ENCODE measurements around the gene ASXL2. TPM values are rescaled to one million over a fixed set of nuclear protein-coding genes. Genes with fewer than 3 reads are reported as not detected.
"Not testable (repeated sequence)": the region's sequence is repeated elsewhere in the genome, so short reads cannot be mapped to it uniquely, and the experiment has no call there.

The ASXL2 gene
- polyA plus RNA-seq, 3 donors, result 3.6 to 13.4 (median 7.1) TPM

DNA sequence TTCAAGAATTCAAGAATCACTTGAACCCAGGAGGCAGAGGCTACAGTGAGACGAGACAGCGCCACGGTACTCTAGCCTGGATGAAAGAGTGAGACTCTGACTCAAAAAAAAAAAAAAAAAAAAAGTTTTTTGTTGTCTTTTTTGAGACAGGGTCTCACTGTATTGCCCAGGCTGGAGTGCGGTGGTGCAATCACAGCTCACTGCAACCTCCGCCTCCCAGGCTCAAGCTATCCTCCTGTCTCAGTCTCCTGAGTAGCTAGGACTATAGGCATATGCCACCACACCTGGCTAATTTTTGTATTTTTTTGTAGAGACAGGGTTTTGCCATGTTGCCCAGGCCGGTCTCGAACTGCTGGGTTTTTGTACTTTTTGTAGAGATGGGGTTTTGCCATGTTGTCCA lies 28.9 kb downstream of the ASXL2 start:
- H3K27ac ChIP-seq (ENCODE audit: low read depth in 1 of 2, low read length in 2 of 2); H3K4me3 ChIP-seq (replicated peaks in 1 of 3; ENCODE audit: low read depth in 2 of 3, low read length in 3 of 3); H3K27me3 ChIP-seq (ENCODE audit: control insufficient read depth in 2 of 2, insufficient read depth in 2 of 2, low read length in 2 of 2); H2AFZ ChIP-seq (ENCODE audit: insufficient read depth, low read depth, low read length, poor library complexity, severe bottlenecking); H3K9me3 Mint-ChIP-seq; DNase-seq; H3K4me3 Mint-ChIP-seq; H3K9me3 ChIP-seq (replicated peaks in 1 of 2; ENCODE audit: control insufficient read depth in 1 of 2, insufficient read depth in 1 of 2, low read length in 2 of 2); intact Hi-C loops (cut with micrococcal nuclease); H3K27me3 Mint-ChIP-seq (ENCODE audit: low read depth in 3 of 3); H3K4me2 ChIP-seq (replicated peaks; ENCODE audit: extremely low read depth, low read length, poor library complexity, severe bottlenecking); H3K9ac ChIP-seq (ENCODE audit: insufficient read depth, low read length, poor library complexity, severe bottlenecking): not testable (repeated sequence)
- Histone ChIP-seq H3K36me3 (replicated peaks in 1 of 2; ENCODE audit: control insufficient read depth in 1 of 2, insufficient read depth in 2 of 2, low read length in 2 of 2) (peaks cover 11 to 22% of the 10 kb centered on the region in 2 donors), H3K4me1 (ENCODE audit: control insufficient read depth in 1 of 2, insufficient read depth in 2 of 2, low read length in 2 of 2) (peaks cover 9 to 21% of the 10 kb centered on the region in 2 donors), H4K20me1 (ENCODE audit: insufficient read depth, low read length) (peaks cover 89% of the 10 kb centered on the region), H3K79me2 (ENCODE audit: insufficient read depth, low read length) (peaks cover 92% of the 10 kb centered on the region)
- Mint-ChIP-seq H3K4me1 (peaks cover 31% of the 10 kb centered on the region), H3K27ac (peak overlapping the region in 1 of 7 donors; percentile 25), H3K36me3 (peaks cover 8 to 10% of the 10 kb centered on the region in 2 donors)
- WGBS (ENCODE audit: insufficient coverage), result 90% methylated on average over 2 of the region's 7 CpGs

DNA sequence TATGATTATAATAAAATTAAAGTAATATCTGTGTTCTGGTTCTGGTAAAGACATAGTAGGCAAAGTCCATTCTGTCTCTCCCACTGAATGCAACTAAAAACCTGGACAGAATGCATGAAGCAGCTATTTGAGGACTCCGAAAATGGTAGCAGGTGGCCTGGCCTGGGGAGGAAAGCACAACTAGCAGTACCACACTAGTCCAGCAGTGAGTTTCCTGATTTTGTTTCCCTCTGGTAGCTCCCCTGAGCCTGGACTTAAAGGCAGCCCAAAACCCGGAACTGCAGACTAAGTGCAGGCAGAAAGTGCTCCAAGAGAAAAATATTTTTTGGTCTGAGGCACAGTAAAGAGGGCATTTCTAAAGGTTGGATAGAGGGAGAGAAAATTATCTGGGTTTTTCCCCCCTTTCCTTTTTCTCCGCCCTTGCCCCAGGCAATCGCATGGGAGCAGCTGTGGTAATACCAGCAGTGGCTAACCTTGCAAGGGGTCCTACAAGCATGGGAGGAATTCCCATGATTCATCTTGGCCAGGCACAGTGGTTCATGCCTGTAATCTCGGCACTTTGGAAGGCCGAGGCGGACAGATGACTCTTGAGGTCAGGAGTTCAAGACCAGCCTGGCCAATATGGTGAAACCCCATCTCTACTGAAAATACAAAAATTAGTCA lies 32.3 kb downstream of the ASXL2 start:
- Mint-ChIP-seq H3K27me3 (ENCODE audit: low read depth in 3 of 3) (no peaks in the 10 kb centered on the region), H3K4me1 (peaks cover 4% of the 10 kb centered on the region), H3K4me3 (no peak overlapping the region), H3K36me3 (peaks cover 20 to 39% of the 10 kb centered on the region in 2 donors), H3K9me3 (no peaks in the 10 kb centered on the region), H3K27ac (peak overlapping the region in 1 of 7 donors; percentile 75)
- Histone ChIP-seq H3K27me3 (ENCODE audit: control insufficient read depth in 2 of 2, insufficient read depth in 2 of 2, low read length in 2 of 2) (no peaks in the 10 kb centered on the region), H3K4me2 (replicated peaks; ENCODE audit: extremely low read depth, low read length, poor library complexity, severe bottlenecking) (no peak overlapping the region), H3K27ac (ENCODE audit: low read depth in 1 of 2, low read length in 2 of 2) (no peak overlapping the region), H3K4me3 (replicated peaks in 1 of 3; ENCODE audit: low read depth in 2 of 3, low read length in 3 of 3) (no peak overlapping the region), H3K9me3 (replicated peaks in 1 of 2; ENCODE audit: control insufficient read depth in 1 of 2, insufficient read depth in 1 of 2, low read length in 2 of 2) (no peaks in the 10 kb centered on the region), H3K4me1 (ENCODE audit: control insufficient read depth in 1 of 2, insufficient read depth in 2 of 2, low read length in 2 of 2) (no peaks in the 10 kb centered on the region), H4K20me1 (ENCODE audit: insufficient read depth, low read length) (peaks cover 79% of the 10 kb centered on the region), H3K79me2 (ENCODE audit: insufficient read depth, low read length) (peaks cover 81% of the 10 kb centered on the region), H3K9ac (ENCODE audit: insufficient read depth, low read length, poor library complexity, severe bottlenecking) (no peak overlapping the region), H2AFZ (ENCODE audit: insufficient read depth, low read depth, low read length, poor library complexity, severe bottlenecking) (no peak overlapping the region), H3K36me3 (replicated peaks in 1 of 2; ENCODE audit: control insufficient read depth in 1 of 2, insufficient read depth in 2 of 2, low read length in 2 of 2) (peaks cover 29 to 50% of the 10 kb centered on the region in 2 donors)
- intact Hi-C loops (cut with micrococcal nuclease), result no loop called here
- WGBS (ENCODE audit: insufficient coverage), result 100% methylated on average over 6 of the region's 7 CpGs
- DNase-seq, result no peak
- TF ChIP-seq, protein P1, sequence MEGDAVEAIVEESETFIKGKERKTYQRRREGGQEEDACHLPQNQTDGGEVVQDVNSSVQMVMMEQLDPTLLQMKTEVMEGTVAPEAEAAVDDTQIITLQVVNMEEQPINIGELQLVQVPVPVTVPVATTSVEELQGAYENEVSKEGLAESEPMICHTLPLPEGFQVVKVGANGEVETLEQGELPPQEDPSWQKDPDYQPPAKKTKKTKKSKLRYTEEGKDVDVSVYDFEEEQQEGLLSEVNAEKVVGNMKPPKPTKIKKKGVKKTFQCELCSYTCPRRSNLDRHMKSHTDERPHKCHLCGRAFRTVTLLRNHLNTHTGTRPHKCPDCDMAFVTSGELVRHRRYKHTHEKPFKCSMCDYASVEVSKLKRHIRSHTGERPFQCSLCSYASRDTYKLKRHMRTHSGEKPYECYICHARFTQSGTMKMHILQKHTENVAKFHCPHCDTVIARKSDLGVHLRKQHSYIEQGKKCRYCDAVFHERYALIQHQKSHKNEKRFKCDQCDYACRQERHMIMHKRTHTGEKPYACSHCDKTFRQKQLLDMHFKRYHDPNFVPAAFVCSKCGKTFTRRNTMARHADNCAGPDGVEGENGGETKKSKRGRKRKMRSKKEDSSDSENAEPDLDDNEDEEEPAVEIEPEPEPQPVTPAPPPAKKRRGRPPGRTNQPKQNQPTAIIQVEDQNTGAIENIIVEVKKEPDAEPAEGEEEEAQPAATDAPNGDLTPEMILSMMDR (IDR thresholded peaks at IDR 0.05), result no peak
